Neural cell (in vitro differentiated cells): ENCODE results near the gene RBBP8NL.

ENCODE experiments used
- EP300 ChIP-seq: fragments of 450-650 bp; conservative IDR thresholded peaks from 2 replicates; pipeline ENCODE4 v1.6.1; 2014; ENCODE audit warnings: antibody characterized with exemption, mild to moderate bottlenecking, moderate library complexity; ENCODE audit not compliant: poor library complexity, severe bottlenecking
- EZH2 ChIP-seq: fragments of 200-600, 300-800 bp; shearing (Covaris generic), sonication (generic); IDR thresholded peaks from 2 replicates; pipeline ENCODE4 v1.6.1; 2014; ENCODE audit warnings: antibody characterized with exemption, low read length, borderline replicate concordance, mild to moderate bottlenecking; ENCODE audit not compliant: insufficient read depth, poor library complexity, severe bottlenecking
- MXI1 ChIP-seq: fragments of 450-650 bp; conservative IDR thresholded peaks from 2 replicates; pipeline ENCODE4 v1.6.1; 2014; ENCODE audit warnings: antibody characterized with exemption, mild to moderate bottlenecking; ENCODE audit not compliant: poor library complexity, severe bottlenecking
- POLR2AphosphoS5 ChIP-seq: IDR thresholded peaks from 2 replicates; pipeline ENCODE4 v1.6.1; 2012
- RAD21 ChIP-seq: fragments of 450-650 bp; conservative IDR thresholded peaks from 2 replicates; pipeline ENCODE4 v1.6.1; 2014; ENCODE audit warnings: antibody characterized with exemption, mild to moderate bottlenecking, moderate library complexity
- TAF1 ChIP-seq: IDR thresholded peaks from 2 replicates; pipeline ENCODE4 v1.6.1; 2012; ENCODE audit warnings: low read depth
- TF ChIP-seq, protein P1 (sequence below): fragments of 450-650 bp; IDR thresholded peaks from 2 replicates; pipeline ENCODE4 v1.5.1; 2014; ENCODE audit warnings: antibody characterized with exemption, mild to moderate bottlenecking, moderate library complexity; ENCODE audit not compliant: poor library complexity, severe bottlenecking
- TF ChIP-seq, protein P2 (sequence below): IDR thresholded peaks from 2 replicates; pipeline ENCODE4 v1.6.1; 2012; ENCODE audit warnings: borderline replicate concordance

DNA sequence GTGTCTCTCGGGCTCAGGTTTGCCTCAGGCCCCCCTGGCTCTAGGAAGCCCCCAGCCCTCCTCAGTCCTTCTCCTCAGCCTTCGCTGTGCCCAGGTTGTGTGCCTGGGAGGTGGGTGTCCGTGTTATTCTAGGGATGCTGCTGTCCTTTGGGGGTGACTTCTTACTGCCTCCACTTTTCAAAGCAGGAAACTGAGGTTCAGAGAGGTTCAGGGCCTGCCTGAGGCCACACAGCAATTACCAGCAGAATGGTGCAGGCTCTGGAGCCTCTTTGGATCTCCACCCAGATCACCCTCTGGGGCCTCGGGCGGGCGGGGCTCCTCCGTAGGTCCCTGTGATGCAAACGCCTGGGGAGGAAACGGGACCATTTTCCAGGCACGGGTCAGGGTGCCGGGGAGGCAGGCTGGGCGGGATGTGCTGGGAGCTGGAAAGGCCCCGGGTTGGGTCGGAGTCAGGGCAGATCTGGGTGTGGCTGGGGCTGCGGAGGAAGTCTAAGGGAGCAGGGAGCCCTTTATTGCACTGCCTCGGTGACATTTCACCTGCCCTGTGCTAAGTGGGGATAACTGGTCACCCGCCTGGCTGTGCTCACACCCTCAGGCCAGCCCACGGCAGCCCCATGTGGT, 25.2 kb upstream of the RBBP8NL start:
- TF ChIP-seq MXI1 (no peak), POLR2AphosphoS5 (no peak), RAD21 (no peak), TAF1 (no peak), EZH2 (no peak), EP300 (no peak)
- TF ChIP-seq, protein P1, sequence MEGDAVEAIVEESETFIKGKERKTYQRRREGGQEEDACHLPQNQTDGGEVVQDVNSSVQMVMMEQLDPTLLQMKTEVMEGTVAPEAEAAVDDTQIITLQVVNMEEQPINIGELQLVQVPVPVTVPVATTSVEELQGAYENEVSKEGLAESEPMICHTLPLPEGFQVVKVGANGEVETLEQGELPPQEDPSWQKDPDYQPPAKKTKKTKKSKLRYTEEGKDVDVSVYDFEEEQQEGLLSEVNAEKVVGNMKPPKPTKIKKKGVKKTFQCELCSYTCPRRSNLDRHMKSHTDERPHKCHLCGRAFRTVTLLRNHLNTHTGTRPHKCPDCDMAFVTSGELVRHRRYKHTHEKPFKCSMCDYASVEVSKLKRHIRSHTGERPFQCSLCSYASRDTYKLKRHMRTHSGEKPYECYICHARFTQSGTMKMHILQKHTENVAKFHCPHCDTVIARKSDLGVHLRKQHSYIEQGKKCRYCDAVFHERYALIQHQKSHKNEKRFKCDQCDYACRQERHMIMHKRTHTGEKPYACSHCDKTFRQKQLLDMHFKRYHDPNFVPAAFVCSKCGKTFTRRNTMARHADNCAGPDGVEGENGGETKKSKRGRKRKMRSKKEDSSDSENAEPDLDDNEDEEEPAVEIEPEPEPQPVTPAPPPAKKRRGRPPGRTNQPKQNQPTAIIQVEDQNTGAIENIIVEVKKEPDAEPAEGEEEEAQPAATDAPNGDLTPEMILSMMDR = no peak
- TF ChIP-seq, protein P2, sequence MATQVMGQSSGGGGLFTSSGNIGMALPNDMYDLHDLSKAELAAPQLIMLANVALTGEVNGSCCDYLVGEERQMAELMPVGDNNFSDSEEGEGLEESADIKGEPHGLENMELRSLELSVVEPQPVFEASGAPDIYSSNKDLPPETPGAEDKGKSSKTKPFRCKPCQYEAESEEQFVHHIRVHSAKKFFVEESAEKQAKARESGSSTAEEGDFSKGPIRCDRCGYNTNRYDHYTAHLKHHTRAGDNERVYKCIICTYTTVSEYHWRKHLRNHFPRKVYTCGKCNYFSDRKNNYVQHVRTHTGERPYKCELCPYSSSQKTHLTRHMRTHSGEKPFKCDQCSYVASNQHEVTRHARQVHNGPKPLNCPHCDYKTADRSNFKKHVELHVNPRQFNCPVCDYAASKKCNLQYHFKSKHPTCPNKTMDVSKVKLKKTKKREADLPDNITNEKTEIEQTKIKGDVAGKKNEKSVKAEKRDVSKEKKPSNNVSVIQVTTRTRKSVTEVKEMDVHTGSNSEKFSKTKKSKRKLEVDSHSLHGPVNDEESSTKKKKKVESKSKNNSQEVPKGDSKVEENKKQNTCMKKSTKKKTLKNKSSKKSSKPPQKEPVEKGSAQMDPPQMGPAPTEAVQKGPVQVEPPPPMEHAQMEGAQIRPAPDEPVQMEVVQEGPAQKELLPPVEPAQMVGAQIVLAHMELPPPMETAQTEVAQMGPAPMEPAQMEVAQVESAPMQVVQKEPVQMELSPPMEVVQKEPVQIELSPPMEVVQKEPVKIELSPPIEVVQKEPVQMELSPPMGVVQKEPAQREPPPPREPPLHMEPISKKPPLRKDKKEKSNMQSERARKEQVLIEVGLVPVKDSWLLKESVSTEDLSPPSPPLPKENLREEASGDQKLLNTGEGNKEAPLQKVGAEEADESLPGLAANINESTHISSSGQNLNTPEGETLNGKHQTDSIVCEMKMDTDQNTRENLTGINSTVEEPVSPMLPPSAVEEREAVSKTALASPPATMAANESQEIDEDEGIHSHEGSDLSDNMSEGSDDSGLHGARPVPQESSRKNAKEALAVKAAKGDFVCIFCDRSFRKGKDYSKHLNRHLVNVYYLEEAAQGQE = no peak
